M059J (cell line): ENCODE measurements around the gene SAMD14. TPM values are rescaled to one million over a fixed set of nuclear protein-coding genes. Genes with fewer than 3 reads are reported as not detected.

ENCODE experiments used
- DNase-seq: peaks from one replicate; pipeline ENCODE4 v3.0.0-alpha.2; 2012; ENCODE audit warnings: low read depth
- total RNA-seq: library from RNA; depleted of rRNA; stranded (reverse); fragments of >200 nt; shearing (Covaris generic); gene quantifications from 2 replicates; pipeline ENCODE4 v1.2.3, GENCODE V29; 2014

The SAMD14 gene
- total RNA-seq, 1 experiment from 2014 or later: 0.49 TPM

GRCh38 chr17:50133769-50134099 is 3.8 kb upstream of the SAMD14 start:
- no peak for DNase-seq

DNA sequence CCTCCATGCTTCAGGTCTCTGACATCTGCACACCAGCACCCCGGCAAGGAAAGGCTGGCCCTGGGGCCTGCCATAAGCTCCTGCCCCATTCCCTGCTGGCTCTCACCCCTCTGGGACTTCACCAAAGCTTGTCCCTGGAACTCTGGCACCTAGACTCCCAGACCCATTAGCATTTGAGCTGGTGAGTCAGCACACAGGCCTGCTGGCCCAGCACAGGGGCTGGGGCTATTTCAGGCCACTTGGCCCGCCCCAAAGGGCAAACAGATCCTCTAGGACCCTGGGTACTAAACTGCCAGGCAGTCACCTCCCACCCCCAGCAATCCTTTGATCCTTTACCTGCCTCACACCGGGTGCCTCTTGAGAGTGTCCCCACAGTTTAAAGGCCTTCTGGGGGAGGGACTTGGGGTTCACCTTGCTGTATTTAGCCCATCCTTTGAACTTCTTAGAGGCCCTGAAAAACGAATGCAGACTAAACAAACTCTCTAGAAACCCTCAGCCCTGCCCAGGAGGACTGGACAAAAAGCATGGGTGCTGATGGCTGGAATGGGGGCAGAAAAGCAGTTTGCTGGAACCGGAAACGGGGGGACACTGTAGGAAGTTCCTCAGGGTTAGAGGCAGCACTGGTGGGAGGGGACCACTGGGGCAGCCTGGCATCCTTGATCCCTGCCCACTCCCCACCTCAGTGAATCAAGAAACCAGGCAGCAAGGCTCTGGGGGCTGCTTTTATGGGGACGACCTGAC is 3.2 kb upstream of the SAMD14 start:
- DNase-seq: peak; percentile 86

- DNase-seq: no peak
These were observed 2.3 kb upstream of the SAMD14 start for GRCh38 chr17:50132104-50132794.

GRCh38 chr17:50130559-50131305 is 772 bp upstream of the SAMD14 start:
- DNase-seq: no peak

GRCh38 chr17:50129353-50129727 is 620 bp downstream of the SAMD14 start:
- DNase-seq: no peak

- no peak for DNase-seq
These were observed 1.3 kb downstream of the SAMD14 start for GRCh38 chr17:50128441-50129352.

- DNase-seq: peak; percentile 71
These were observed 2.1 kb downstream of the SAMD14 start for GRCh38 chr17:50127697-50128361.

- DNase-seq: no peak
These were observed 4.5 kb downstream of the SAMD14 start for GRCh38 chr17:50125420-50125997.

GRCh38 chr17:50123649-50124349 is 6.2 kb downstream of the SAMD14 start:
- no peak for DNase-seq

DNA sequence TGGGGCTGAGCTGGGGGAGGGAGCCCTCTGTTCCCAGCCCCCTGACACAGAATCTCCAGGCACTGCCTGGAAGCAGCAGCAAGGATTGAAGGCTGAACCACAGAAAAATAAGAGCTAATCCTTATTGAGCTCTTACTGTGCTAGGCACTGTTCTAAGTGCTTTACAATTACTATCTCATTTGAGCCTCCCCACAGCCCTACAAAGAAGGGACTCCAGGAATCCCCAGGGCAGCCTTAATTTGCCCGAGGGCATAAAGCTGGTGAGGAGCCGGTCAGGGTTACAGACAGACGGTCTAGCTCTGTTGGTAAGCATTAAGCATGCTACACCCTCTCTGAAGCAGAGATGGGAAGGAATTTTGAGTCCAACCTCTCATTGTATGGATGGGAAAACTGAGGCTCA is 7.0 kb downstream of the SAMD14 start:
- no peak for DNase-seq

GRCh38 chr17:50120475-50121253 is 9.3 kb downstream of the SAMD14 start:
- DNase-seq: no peak

- no peak for DNase-seq
These were observed 11.1 kb downstream of the SAMD14 start for GRCh38 chr17:50118828-50119218.

- no peak for DNase-seq
These were observed 11.7 kb downstream of the SAMD14 start for GRCh38 chr17:50118076-50118827.

GRCh38 chr17:50117202-50118051 is 12.5 kb downstream of the SAMD14 start:
- DNase-seq: no peak

- DNase-seq: no peak
These were observed 14.2 kb downstream of the SAMD14 start for GRCh38 chr17:50115756-50116155.

GRCh38 chr17:50114849-50115357 is 15.1 kb downstream of the SAMD14 start:
- DNase-seq: peak; percentile 68

GRCh38 chr17:50114401-50114800 is 15.6 kb downstream of the SAMD14 start:
- DNase-seq: no peak
